Thyroid gland (tissue), 4 donors: Measurements from ENCODE around the gene MYH6.

Source experiments
- CTCF ChIP-seq, 6 experiments: fragments of 200-600 bp in 3 of 6; fragments of 450-650 bp in 3 of 6; sonication (generic) in 3 of 6; IDR thresholded peaks; one replicate each; pipeline ENCODE4 v1.5.1; 2016 to 2019; ENCODE audit warnings: antibody characterized with exemption in 6 of 6, mild to moderate bottlenecking in 2 of 6, inconsistent platforms in 1 of 6, moderate library complexity in 1 of 6
- POLR2A ChIP-seq, 2 donors: fragments of 450-650 bp; IDR thresholded peaks; one replicate each; pipeline ENCODE4 v1.6.1; 2017; ENCODE audit warnings: antibody characterized with exemption in 2 of 2, mild to moderate bottlenecking in 2 of 2, moderate library complexity in 1 of 2

- no peak for TF ChIP-seq CTCF (IDR thresholded peaks at IDR 0.05)
- TF ChIP-seq POLR2A (IDR thresholded peaks at IDR 0.05): no peak
These were observed 196 bp upstream of the MYH6 start for GRCh38 chr14:23408307-23408630.
